PC-3 (cell line): Measurements from ENCODE around the gene FIGLA.
"Not testable (repeated sequence)": the region's sequence is repeated elsewhere in the genome, so short reads cannot be mapped to it uniquely, and the experiment has no call there.

ENCODE experiments used
- EZH2 ChIP-seq: fragments of 300-600 bp; sonication (generic); IDR thresholded peaks from one replicate; pipeline ENCODE4 v1.6.1; 2017; ENCODE audit warnings: antibody characterized with exemption, mild to moderate bottlenecking, low read length; ENCODE audit not compliant: unreplicated experiment
- EZH2phosphoT487 ChIP-seq: fragments of 300-600 bp; sonication (generic); IDR thresholded peaks from 2 replicates; pipeline ENCODE4 v1.6.1; 2018; ENCODE audit warnings: mild to moderate bottlenecking, antibody characterized with exemption, low read length, borderline replicate concordance
- TF ChIP-seq, protein P1 (sequence below): fragments of 300-600 bp; sonication (generic); conservative IDR thresholded peaks from 2 replicates; pipeline ENCODE4 v1.5.1; 2017; ENCODE audit warnings: antibody characterized with exemption, low read depth, mild to moderate bottlenecking, low read length

DNA sequence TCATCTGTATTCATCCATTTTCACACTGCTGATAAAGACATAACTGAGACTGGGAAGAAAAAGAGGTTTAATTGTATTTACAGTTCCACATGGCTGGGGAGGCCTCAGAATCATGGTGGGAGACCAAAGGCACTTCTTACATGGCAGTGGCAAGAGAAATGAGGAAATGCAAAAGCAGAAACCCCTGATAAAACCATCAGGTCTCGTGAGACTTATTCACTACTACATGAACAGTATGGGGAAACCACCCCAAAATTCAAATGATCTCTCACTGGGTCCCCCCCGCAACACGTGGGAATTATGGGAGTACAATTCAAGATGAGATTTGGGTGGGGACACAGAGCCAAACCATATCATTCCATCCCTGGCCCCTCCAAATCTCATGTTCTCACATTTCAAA, 7.6 kb upstream of the FIGLA start:
- TF ChIP-seq, protein P1, sequence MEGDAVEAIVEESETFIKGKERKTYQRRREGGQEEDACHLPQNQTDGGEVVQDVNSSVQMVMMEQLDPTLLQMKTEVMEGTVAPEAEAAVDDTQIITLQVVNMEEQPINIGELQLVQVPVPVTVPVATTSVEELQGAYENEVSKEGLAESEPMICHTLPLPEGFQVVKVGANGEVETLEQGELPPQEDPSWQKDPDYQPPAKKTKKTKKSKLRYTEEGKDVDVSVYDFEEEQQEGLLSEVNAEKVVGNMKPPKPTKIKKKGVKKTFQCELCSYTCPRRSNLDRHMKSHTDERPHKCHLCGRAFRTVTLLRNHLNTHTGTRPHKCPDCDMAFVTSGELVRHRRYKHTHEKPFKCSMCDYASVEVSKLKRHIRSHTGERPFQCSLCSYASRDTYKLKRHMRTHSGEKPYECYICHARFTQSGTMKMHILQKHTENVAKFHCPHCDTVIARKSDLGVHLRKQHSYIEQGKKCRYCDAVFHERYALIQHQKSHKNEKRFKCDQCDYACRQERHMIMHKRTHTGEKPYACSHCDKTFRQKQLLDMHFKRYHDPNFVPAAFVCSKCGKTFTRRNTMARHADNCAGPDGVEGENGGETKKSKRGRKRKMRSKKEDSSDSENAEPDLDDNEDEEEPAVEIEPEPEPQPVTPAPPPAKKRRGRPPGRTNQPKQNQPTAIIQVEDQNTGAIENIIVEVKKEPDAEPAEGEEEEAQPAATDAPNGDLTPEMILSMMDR = not testable (repeated sequence)
- not testable (repeated sequence) for TF ChIP-seq EZH2phosphoT487, EZH2
